Adipocyte (in vitro differentiated cells): ENCODE data around the gene VHLL.
"Not testable (repeated sequence)": the region's sequence is repeated elsewhere in the genome, so short reads cannot be mapped to it uniquely, and the experiment has no call there.

Source experiments
- DNase-seq: peaks from one replicate; pipeline ENCODE4 v3.0.0-alpha.2; 2015; ENCODE audit warnings: low read depth
- H3K27me3 ChIP-seq: replicated peaks from 2 replicates; pipeline ENCODE4 v1.7.0; 2013; ENCODE audit warnings: mild to moderate bottlenecking, low read length, moderate library complexity; ENCODE audit not compliant: control insufficient read depth, insufficient read depth
- H3K36me3 ChIP-seq: 2 replicates; pipeline ENCODE4 v1.7.0; 2013; ENCODE audit warnings: low read length, mild to moderate bottlenecking, moderate library complexity; ENCODE audit not compliant: control insufficient read depth, insufficient read depth, severe bottlenecking
- H3K4me1 ChIP-seq: 2 replicates; pipeline ENCODE4 v1.7.0; 2013; ENCODE audit warnings: mild to moderate bottlenecking, low read length, moderate library complexity; ENCODE audit not compliant: control insufficient read depth, insufficient read depth
- H3K4me3 ChIP-seq: 2 replicates; pipeline ENCODE4 v1.7.0; 2013; ENCODE audit warnings: mild to moderate bottlenecking, low read length, moderate library complexity
- H3K9ac ChIP-seq: 2 replicates; pipeline ENCODE4 v1.7.0; 2013; ENCODE audit warnings: mild to moderate bottlenecking, low read length, moderate library complexity
- H3K9me3 ChIP-seq: 2 replicates; pipeline ENCODE4 v1.7.0; 2013; ENCODE audit warnings: mild to moderate bottlenecking, low read length, moderate library complexity; ENCODE audit not compliant: control insufficient read depth

The VHLL gene

DNA sequence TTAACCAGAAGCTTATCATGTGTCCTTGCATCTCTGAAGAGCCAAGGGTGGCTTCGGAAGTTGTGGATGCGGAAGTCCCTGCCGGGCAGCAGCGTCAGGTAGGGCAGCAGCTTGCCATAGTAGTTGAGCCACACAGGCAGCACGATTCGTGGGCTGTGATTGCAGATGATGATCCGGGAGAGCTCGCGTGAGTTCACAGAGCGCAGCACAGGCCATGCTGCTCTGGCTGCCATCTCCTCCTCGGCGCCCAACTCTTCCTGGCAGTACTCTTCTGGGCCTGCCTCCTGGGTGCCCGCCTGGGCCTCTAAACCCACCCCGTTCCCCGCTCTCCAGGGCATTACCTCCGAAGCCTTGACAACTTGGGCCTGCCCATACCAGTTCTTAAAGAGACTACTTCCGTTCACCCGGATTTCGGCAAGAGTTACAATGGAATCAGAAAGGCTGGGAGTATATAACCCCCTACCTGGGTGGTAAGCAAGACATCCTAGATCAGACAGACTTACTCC is at the start of gene VHLL:
TSS of gene VHLL (minus strand) at position 456 of the 506 bp plus-strand sequence. CDS start at position 338, 118 bp downstream.
- Histone ChIP-seq H3K27me3 (no peaks in the 10 kb centered on the region), H3K4me1 (peaks cover 11% of the 10 kb centered on the region), H3K9ac (no peak within 1 kb of the TSS), H3K9me3 (no peaks in the 10 kb centered on the region), H3K4me3 (no peak within 1 kb of the TSS), H3K36me3 (peaks cover 3% of the 10 kb centered on the region)
- no peak for DNase-seq

DNA sequence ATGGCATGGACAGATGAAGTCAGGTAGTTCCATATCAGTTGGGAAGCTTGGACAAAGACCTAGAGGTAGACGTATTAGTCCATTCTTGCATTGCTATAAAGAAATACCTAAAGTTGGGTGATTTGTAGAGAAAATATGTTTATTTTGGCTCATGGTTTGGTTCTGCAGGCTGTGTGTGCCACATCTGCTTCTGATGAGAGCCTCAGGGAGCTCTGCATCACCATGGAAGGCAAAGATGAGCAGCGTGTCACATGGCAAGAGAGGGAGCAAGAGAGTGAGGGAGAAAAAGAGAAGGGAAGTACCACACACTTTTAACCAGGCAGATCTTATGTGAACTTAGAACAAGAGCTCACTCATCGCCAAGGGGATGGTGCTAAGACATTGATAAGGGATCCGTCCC is 48.2 kb upstream of the VHLL start:
- H3K36me3 ChIP-seq = no peaks in the 10 kb centered on the region
- no peak overlapping the region for H3K9ac ChIP-seq
- H3K4me1 ChIP-seq = peaks cover 12% of the 10 kb centered on the region
- DNase-seq = peak; percentile 88
- no peaks in the 10 kb centered on the region for H3K9me3 ChIP-seq
- no peaks in the 10 kb centered on the region for H3K27me3 ChIP-seq
- H3K4me3 ChIP-seq = no peak overlapping the region

DNA sequence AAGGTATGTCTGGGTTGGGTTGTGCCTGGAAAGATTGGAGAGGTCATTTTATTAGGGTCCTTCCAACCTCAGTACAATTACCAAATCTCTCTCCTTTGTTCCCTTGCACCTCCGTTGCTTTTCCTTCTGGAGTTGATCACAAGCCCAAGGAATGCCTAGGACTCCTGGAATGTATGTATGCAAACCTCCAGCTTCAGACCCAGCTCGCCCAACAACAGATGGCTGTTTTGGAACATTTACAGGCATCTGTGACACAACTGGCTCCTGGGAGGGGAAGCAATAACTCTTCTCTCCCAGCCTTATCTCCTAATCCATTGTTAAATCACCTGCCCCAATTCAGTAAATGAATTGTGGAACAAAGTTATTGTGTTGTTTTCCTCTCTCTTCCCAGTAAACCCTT is 47.5 kb upstream of the VHLL start:
- Histone ChIP-seq H3K27me3 (no peaks in the 10 kb centered on the region), H3K36me3 (no peaks in the 10 kb centered on the region), H3K4me3 (no peak overlapping the region), H3K9me3 (no peaks in the 10 kb centered on the region), H3K9ac (no peak overlapping the region), H3K4me1 (peaks cover 12% of the 10 kb centered on the region)
- peak; percentile 76 for DNase-seq

DNA sequence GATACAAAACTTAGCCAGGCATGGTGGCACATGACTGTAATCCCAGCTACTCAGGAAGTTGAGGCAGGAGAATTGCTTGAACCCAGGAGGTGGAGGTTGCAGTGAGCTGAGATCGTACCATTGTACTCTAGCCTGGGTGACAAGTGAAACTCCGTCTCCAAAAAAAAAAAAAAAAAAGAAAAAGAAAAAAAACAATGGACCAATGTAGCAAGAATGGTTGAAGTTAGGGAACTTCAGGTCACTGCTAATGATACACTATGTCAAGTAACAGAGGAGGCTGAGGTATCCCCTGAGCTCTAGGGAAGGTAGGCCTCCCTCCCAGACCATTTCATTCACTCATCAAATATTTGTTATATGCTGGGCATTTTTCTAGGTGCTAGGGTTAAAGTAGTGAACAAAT is 46.9 kb upstream of the VHLL start:
- H3K9me3 ChIP-seq, DNase-seq, H3K9ac ChIP-seq, H3K36me3 ChIP-seq, H3K4me3 ChIP-seq, H3K27me3 ChIP-seq: not testable (repeated sequence)
- peaks cover 12% of the 10 kb centered on the region for H3K4me1 ChIP-seq

DNA sequence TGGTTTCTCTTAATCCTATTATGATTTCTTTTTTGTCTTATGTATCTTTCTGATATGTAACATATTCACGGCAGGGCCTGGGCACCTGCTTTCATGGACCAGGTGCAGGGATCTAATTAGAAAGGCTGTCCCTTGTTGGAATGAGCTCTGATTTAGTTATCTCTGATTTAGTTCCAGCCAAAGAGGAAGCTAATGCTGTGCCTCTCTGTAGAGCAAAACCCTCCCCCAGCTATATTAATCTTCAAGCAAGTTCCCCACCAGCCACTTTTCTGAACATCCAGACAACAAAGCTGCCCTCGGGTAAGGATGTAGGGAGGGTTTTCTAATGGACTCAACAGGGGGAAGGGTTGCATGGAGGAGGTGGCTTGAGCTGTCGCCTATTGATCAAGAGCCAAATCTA is 45.3 kb upstream of the VHLL start:
- Histone ChIP-seq H3K9me3 (no peaks in the 10 kb centered on the region), H3K36me3 (no peaks in the 10 kb centered on the region)

DNA sequence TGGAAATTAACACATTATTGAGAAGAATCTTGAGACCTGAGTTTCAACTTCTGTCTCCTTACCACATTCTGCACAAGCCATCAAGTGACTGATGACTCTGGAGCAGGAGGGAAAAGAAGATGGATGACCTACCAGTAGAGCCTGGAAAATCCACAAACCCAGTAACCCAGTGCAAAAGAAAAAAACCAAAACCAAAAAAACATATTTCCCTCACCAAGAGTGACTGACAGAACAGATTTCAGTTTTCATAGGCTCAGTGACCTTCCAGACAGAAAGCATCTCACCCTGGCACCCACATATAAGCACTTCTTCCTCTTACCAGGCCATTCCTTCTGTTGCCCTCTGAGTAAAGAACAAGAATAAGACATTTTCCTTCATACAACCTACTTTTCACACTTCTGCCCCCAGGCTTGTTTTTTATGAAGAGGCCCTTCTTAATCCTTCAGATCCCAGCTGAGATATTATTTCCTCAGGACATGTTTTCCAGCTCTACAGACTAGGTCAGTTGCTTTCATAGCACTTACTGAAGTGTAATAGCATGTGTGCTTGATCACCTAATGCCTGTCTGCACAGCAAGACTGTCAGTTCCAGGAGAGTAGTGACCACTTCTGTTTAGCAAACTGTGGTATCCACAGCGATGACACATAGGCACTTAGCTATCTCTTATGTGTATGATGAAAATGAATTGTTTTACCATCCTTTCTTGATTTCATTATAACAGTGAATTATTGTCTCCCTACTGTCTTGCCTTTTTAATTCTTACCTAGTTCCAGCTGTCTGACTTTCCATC is 43.3 kb upstream of the VHLL start:
- H3K36me3 ChIP-seq = no peaks in the 10 kb centered on the region
- no peaks in the 10 kb centered on the region for H3K27me3 ChIP-seq
- peaks cover 9% of the 10 kb centered on the region for H3K4me1 ChIP-seq
- DNase-seq = no peak
- no peaks in the 10 kb centered on the region for H3K9me3 ChIP-seq
- no peak overlapping the region for H3K4me3 ChIP-seq
- no peak overlapping the region for H3K9ac ChIP-seq

More for the DNA sequence above, 45.3 kb upstream of the VHLL start:
- Histone ChIP-seq H3K4me1 (peaks cover 12% of the 10 kb centered on the region), H3K9ac (no peak overlapping the region), H3K27me3 (no peaks in the 10 kb centered on the region), H3K4me3 (no peak overlapping the region)
- no peak for DNase-seq

DNA sequence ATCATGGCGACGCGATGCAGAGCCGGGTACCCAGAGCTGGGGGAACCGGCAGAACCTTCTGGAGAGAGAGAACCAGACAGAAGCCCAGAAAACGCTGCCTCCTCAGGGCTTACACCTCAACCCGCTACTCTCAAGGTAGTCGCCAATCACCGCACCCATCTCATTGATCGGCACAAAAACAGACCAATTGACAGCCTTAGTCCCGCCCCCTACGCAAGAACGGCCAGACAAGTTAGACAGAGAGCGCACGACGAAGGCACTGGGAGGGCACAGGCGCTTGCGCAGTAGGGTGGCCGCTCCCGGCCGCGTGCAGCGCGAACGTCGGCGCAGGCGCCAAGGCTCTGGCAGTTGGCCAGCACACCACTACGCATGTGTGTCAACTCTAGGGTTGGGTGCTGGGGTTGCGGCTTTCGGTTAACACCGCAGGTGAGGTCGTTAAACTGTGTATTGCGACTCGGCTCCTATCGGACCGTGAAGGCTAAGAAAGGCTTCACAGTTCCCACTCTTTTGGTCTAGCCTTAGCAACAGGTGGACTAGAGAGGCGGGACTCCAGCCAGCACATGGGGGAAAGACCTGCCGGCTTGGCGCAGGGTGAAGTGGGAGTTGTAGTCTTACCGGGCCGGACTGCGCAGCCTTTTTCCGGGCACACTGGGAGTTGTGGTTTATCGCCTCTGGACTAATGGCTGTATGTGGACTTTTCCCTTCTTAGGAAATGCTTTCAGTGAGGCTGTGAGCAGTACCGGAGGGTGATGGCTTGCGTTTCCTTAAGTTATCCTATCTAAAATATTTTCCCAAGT is 39.3 kb upstream of the VHLL start, which contains the start of the genes CCT3 and TSACC:
TSS of gene CCT3 (minus strand) at position 113 of the 797 bp plus-strand sequence. CDS start at position 5, 108 bp downstream.
TSS of gene TSACC (plus strand) at position 347 of the 797 bp plus-strand sequence. CDS start 1,232 bp downstream, outside the sequence.
- no peaks in the 10 kb centered on the region for H3K9me3 ChIP-seq
- peak; percentile 99 for DNase-seq
- H3K27me3 ChIP-seq = no peaks in the 10 kb centered on the region
- peaks cover 24% of the 10 kb centered on the region for H3K36me3 ChIP-seq
- H3K9ac ChIP-seq = peak within 1 kb of the TSS; percentile 99
- peak within 1 kb of the TSS; percentile 100 for H3K4me3 ChIP-seq
- H3K4me1 ChIP-seq = peaks cover 16% of the 10 kb centered on the region

DNA sequence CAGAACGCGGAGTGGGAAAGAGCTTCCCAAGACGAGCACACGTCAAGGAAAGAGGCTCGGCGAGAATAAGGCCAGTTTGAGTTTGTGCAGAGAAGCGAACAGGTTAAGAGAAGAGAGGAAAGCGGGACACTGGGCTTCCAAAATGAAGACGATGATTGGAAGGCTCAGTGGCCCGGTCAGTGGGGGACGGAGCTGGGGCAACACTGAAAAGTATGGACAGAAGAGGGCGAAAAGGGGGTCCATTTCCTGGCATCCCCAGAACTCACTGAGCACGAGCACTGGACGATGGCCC is 38.7 kb upstream of the VHLL start:
- no peak for DNase-seq
- H3K9ac ChIP-seq = peak overlapping the region; percentile 99

DNA sequence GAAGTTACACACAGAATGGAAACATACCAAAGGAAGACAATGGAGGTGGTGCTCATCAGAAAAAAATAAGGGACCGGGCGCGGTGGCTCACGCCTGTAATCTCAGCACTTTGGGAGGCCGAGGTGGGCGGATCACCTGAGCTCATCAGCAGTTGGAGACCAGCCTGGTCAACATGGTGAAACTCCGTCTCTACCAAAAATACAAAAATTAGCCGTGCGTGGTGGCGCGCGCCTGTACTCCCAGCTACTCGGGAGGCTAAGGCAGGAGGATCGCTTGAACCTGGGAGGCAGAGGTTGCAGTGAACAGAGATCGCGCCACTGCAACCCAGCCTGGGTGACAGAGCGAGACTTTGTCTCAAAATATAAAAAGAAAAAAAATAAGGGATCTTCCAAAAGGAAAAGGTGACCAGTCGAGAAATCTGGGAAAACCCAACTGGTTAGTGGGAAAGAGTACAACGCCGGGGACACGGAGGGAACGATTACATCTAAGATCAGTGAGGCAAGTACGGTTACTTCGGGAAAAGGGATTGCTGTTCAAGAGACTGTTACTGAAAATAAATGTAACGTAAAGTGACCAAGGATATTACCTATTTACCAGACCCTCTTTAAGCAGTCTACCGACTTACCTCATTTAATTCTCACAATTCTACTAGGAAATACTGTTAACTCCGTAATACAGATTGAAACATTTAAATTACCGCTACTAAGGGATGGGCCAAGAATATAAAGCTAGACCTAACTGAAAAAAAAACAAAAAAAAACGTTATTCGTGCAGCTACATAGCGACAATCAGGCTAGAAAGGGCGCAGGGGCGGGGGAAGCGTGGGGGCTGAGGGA is 38.2 kb upstream of the VHLL start:
- H3K27me3 ChIP-seq = no peaks in the 10 kb centered on the region
- peaks cover 16% of the 10 kb centered on the region for H3K4me1 ChIP-seq
- peak overlapping the region; percentile 100 for H3K4me3 ChIP-seq
- H3K36me3 ChIP-seq = peaks cover 35% of the 10 kb centered on the region
- peak overlapping the region; percentile 99 for H3K9ac ChIP-seq
- no peaks in the 10 kb centered on the region for H3K9me3 ChIP-seq
- DNase-seq = peak; percentile 32

More for the DNA sequence above, 38.7 kb upstream of the VHLL start:
- Histone ChIP-seq H3K9me3 (no peaks in the 10 kb centered on the region), H3K4me1 (peaks cover 16% of the 10 kb centered on the region), H3K4me3 (peak overlapping the region; percentile 100), H3K27me3 (no peaks in the 10 kb centered on the region), H3K36me3 (peaks cover 30% of the 10 kb centered on the region)

DNA sequence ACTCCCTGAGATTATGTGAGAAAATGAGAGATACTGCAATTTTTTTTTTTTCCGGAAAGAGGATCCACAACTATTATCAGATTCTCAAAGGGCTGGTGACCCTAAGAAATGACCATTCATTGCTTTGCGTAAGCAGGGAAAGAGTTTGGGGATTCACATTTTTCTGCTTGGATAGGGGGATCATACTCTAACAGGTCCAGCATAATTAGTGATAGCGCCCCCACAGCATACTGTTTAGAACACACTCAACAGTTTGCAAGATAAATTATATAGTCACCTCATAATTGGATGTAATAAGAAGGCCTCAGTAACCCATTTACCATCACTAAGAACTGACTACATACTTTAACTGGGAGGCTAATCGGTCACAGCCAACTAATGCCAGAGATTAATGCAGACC is 37.1 kb upstream of the VHLL start:
- no peaks in the 10 kb centered on the region for H3K9me3 ChIP-seq
- no peaks in the 10 kb centered on the region for H3K27me3 ChIP-seq
- no peak for DNase-seq
- peaks cover 45% of the 10 kb centered on the region for H3K36me3 ChIP-seq
- H3K4me1 ChIP-seq = peaks cover 16% of the 10 kb centered on the region
- H3K9ac ChIP-seq = no peak overlapping the region
- H3K4me3 ChIP-seq = peak overlapping the region; percentile 100
